ENCODE measurements around the gene DUSP9. TPM values are rescaled to one million over a fixed set of nuclear protein-coding genes. Genes with fewer than 3 reads are reported as not detected.

The DUSP9 gene
- total and polyA plus RNA-seq, 12 donors: 0.11 to 15.9 (median 0.24) TPM; not detected in 6

DNA sequence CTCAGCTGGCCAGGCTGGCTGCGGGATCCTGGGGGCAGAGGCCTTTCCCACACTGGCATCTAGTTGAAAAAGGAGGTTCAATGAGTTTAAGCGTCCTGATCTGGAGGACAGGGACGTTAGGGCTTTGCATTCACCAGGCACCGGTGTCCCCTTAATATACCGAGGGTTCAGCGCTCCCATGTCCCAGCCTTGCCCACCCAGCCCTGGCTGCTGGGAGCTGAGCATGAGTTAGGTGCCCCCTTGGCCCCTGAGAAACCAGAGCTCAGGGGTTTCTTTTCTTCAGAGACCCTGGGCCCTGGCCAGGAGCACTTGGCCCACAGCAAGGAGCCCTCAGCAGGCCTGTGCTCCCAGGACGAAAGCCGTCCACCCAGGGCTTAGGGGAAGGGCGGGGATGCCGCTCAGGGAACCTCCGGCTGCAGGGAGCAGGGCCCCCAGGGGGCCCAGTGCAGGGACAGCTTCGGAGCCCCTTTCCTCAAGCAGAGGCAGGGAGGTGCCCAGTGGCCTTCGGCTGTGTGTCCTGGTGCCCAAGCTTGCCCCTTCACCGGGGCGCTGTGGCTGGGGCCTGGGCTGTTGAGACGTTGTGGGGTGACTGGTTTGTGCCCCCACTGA, 20.9 kb upstream of the DUSP9 start:
- intact Hi-C loops (cut with DNase I): no loop called here
- no peak overlapping the region for H3K4me3 ChIP-seq

DNA sequence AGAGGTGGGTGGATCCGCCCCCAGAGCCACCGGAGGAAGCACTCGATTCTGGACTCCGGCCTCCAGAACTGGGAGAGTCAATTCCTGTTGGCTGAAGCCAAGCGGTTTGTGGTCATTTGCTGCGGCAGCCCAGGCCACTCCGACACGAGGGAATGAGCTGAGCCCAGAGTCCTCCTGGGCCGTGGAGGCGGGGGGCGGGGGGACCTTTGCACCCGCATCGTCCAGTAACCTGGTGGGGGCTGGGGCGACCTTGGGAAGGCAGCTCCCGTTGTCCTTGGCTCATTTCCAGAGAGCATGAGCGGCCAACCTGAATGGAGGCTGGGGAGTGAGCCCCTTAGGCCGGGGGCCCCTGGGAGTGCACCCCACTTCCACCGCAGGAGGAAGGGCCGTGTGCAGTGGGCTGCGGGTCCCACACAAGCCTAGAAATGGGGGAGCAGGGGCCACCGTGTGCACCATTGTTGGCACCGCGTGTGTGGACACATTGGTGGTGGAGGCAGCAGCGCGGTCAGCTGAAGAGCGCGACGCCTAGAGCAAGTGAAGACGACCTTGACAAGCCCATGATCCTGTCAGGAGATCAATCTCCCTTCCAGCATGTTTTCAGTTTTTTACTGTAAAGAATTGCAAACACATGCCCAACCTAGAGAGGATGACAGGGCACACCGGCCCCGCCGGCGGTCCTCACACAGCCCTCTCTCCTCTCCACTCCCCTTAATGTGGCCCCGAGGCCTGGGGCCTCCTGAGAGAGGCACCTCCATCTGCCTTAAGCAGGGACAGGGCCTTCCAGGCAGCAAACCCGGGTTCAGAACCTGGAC, 19.9 kb upstream of the DUSP9 start:
- Histone ChIP-seq H3K4me1 (replicated peaks in 1 of 2) (no peaks in the 10 kb centered on the region), H3K27me3 (peaks cover 6% of the 10 kb centered on the region), H3K4me3 (no peak overlapping the region), H3K27ac (no peak overlapping the region), H3K9me3 (replicated peaks in 1 of 3) (no peaks in the 10 kb centered on the region), H3K36me3 (replicated peaks in 1 of 2) (no peaks in the 10 kb centered on the region)
- intact Hi-C loops (cut with DNase I): no loop called here
- no peak for DNase-seq
- 60 to 84% (median 65%) methylated on average over 5 to 32 of the region's 35 CpGs for WGBS, 4 donors
- TF ChIP-seq, protein P1, sequence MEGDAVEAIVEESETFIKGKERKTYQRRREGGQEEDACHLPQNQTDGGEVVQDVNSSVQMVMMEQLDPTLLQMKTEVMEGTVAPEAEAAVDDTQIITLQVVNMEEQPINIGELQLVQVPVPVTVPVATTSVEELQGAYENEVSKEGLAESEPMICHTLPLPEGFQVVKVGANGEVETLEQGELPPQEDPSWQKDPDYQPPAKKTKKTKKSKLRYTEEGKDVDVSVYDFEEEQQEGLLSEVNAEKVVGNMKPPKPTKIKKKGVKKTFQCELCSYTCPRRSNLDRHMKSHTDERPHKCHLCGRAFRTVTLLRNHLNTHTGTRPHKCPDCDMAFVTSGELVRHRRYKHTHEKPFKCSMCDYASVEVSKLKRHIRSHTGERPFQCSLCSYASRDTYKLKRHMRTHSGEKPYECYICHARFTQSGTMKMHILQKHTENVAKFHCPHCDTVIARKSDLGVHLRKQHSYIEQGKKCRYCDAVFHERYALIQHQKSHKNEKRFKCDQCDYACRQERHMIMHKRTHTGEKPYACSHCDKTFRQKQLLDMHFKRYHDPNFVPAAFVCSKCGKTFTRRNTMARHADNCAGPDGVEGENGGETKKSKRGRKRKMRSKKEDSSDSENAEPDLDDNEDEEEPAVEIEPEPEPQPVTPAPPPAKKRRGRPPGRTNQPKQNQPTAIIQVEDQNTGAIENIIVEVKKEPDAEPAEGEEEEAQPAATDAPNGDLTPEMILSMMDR (IDR thresholded peaks at IDR 0.05): no peak
- TF ChIP-seq POLR2A (IDR thresholded peaks at IDR 0.05): no peak

More for the DNA sequence above, 20.9 kb upstream of the DUSP9 start:
- 80 to 89% (median 86%) methylated on average over 5 to 16 of the region's 16 CpGs; no CpG with 5 or more reads in 1 of the 4 donors for WGBS, 4 donors
- Histone ChIP-seq H3K9me3 (replicated peaks in 1 of 3) (no peaks in the 10 kb centered on the region), H3K27me3 (peaks cover 7% of the 10 kb centered on the region), H3K4me1 (replicated peaks in 1 of 2) (no peaks in the 10 kb centered on the region), H3K36me3 (replicated peaks in 1 of 2) (no peaks in the 10 kb centered on the region), H3K27ac (no peak overlapping the region)
- TF ChIP-seq, protein P1 (IDR thresholded peaks at IDR 0.05): no peak
- TF ChIP-seq POLR2A (IDR thresholded peaks at IDR 0.05): no peak
- DNase-seq: no peak

DNA sequence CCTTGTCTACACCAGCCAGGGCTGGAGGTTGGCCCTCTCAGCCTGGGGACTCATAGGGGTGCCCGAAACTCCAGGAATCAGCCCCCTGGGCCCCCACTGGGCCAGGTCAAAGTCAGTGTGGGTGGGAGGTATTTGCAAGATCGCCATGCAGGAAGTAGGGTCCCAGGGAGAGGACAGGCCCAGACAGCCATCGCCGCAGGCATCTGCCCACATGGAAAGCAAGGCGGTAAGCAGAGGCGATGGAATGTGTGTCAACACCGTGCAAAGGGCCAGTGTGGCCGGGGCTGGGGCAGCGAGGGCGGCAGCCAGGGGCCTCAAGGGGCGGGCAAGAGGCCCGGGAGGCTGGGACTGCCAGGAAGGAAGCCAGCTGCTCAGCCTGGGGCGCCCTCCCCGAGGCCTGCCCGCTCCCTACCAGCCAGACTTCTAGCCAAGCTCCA, 19.3 kb upstream of the DUSP9 start:
- Histone ChIP-seq H3K4me1 (replicated peaks in 1 of 2) (no peaks in the 10 kb centered on the region), H3K27ac (no peak overlapping the region), H3K9me3 (replicated peaks in 1 of 3) (no peaks in the 10 kb centered on the region), H3K4me3 (no peak overlapping the region), H3K36me3 (replicated peaks in 1 of 2) (no peaks in the 10 kb centered on the region), H3K27me3 (peaks cover 3% of the 10 kb centered on the region)
- intact Hi-C loops (cut with DNase I): no loop called here
- WGBS, 4 donors: 79 to 87% (median 79%) methylated on average over 3 to 15 of the region's 15 CpGs
- DNase-seq: no peak
- TF ChIP-seq, protein P1 (IDR thresholded peaks at IDR 0.05): no peak
- TF ChIP-seq POLR2A (IDR thresholded peaks at IDR 0.05): no peak

- WGBS, 4 donors: 88 to 95% (median 91%) methylated on average over 5 to 8 of the region's 8 CpGs
- TF ChIP-seq POLR2A (IDR thresholded peaks at IDR 0.05): no peak
- TF ChIP-seq, protein P1 (IDR thresholded peaks at IDR 0.05): no peak
- Histone ChIP-seq H3K36me3 (replicated peaks in 1 of 2) (no peaks in the 10 kb centered on the region), H3K9me3 (replicated peaks in 1 of 3) (no peaks in the 10 kb centered on the region), H3K4me1 (replicated peaks in 1 of 2) (no peaks in the 10 kb centered on the region), H3K27ac (no peak overlapping the region), H3K4me3 (no peak overlapping the region), H3K27me3 (peaks cover 3% of the 10 kb centered on the region)
- intact Hi-C loops (cut with DNase I): no loop called here
- no peak for DNase-seq
Observed at GRCh38 chrX:153628129-153628528, 18.9 kb upstream of the DUSP9 start.
